A172 (cell line): ENCODE data around the gene ITSN2. TPM values are rescaled to one million over a fixed set of nuclear protein-coding genes. Genes with fewer than 3 reads are reported as not detected.

Experiments
- DNase-seq: peaks from one replicate; pipeline ENCODE4 v3.0.0-alpha.2; 2015; ENCODE audit warnings: low spot score
- total RNA-seq: library from RNA; depleted of rRNA; stranded (reverse); fragments of >200 nt; shearing (Covaris generic); gene quantifications from 2 replicates; pipeline ENCODE4 v1.2.3, GENCODE V29; 2014

The ITSN2 gene
- total RNA-seq, 1 experiment from 2014 or later, result 48.9 TPM

DNA sequence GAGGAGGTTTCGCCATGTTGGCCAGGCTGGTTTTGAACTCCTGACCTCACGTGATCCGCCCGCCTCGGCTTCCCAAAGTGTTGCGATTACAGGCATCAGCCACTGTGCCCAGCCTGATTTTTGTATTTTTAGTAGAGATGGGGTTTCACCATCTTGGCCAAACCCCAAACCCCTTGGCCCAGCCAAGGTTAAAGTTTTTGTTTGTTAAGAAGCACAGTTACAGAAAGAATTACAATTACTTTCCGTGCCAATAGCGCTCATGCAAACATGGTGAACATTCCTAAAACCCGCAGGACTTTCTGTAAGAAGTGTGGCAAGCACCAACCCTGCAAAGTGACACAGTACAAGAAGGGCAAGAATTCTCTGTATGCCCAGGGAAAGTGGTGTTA is 26.1 kb downstream of the ITSN2 start:
- no peak for DNase-seq

DNA sequence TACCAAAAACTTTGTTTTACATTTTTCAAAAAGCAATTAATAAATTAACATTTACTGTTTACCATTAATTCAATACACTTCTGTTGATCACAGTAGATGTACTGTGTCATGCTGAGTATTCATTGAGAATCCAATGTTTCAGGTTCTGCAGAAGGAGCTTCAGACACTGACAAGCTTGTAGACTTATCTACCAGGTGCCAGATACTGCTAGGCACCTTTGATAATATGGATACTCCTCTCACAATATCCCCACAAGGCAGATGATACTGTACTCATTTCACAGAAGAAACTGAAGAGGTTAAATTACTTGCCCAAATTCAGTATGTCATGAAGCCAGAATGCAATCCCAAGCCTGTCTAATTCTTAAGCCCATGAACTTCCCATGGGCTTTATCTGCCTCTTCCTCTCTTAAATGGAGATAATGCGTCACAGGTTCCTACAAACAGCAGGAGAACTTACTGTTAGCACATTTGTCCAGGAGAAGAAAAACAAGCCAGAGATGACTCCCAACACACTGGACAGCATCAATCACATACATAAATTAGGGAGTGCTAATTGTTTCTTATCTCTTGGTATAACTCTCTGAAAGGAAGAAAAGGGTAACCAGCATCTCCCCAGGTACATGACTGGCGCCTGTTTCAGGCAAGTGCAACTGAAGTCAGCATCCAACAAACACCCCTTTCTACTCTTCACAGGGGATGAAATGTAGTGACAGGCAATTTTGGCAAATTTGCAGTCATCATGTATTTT is 27.4 kb downstream of the ITSN2 start:
- DNase-seq, result no peak

DNA sequence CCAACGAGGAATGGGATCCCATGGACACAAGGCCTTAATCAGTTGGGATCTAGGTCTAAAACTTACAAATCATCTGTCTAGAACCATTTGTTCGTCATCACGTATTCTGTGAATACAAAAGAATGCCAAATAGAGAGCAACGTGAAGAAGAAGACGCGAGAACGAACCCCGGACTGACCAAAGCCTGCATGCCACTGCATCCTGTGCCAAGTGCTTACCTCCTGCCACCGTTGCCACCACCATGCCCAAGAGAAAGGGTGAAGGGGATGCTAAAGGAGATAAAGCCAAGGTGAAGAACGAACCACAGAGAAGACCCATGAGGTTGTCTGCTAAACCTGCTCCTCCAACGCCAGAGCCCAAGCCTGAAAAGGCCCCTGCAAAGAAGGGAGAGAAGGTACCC is 30.2 kb downstream of the ITSN2 start:
- no peak for DNase-seq

DNA sequence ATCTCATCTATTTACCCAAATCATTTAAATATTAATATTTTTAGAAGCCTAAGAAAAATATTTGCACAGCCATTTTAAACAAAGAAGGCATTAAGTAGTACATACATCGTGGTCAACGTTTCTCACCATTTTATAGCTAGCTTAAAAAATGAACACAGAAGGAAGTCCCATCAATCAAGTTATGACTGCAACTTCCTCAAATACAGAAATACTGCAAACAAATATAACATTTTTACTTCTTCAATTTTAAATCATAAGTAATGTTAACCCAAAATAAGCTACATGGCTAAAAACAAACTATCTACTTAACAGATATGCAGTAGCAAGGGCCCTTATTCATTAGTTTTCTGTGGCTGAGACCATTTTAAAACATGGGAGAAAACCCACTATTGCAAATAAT is 30.6 kb downstream of the ITSN2 start:
- no peak for DNase-seq

DNA sequence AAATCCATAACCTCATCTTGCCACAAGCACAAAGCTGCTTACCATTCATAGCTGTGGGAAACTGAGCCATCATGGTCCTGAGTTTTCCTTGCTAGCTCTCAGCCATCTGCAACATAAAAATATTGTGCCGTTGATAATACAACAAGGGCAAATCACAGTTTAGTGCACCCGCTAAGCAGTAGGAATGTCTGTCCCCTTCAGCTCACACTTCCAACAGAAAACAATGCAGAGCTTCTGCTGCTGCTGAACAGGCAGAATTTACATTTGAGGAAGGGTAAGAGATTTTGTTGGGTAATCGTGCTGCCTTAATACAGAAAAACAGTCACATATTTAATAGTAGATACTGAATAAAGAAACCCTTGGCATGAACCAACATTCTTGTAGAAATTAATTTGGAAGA is 32.3 kb downstream of the ITSN2 start:
- no peak for DNase-seq

DNA sequence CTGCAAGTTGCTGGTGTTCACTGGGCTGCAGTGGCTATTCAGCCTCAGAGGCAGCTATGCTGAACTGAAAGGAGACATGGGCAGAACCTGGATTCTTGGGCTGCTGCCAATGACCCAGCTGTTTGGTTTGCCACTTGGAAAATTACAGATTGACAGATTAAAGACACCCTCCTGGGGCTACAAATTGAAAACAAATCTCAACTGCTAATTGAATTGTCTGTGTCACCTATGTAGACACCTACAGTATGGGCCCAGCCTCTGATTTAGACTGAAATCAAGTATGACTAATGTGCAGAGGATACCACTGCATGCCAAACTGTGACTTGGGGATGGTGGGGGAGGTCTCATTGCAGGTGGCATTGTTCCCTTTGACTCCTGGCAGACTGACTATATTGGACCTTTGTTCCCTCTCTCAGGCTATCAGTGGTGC is 42.8 kb downstream of the ITSN2 start:
- no peak for DNase-seq

DNA sequence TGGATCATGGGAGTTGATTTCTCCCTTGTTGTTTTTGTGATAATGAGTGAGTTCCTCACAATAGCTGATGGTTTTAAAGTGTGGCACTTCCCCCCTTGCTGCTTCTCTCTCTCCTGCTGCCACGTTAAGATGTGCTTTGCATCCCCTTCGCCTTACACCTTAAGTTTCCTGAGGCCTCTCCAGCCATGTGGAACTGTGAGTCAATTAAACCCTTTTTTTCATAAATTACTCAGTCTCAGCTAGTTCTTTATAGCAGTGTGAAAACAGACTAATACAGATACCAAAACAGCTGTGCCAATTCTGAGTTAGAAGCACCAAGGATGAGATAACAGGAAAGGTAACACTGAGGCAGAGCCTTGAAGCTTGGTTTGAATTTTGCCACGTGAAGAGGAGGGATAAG is 44.7 kb downstream of the ITSN2 start:
- no peak for DNase-seq

DNA sequence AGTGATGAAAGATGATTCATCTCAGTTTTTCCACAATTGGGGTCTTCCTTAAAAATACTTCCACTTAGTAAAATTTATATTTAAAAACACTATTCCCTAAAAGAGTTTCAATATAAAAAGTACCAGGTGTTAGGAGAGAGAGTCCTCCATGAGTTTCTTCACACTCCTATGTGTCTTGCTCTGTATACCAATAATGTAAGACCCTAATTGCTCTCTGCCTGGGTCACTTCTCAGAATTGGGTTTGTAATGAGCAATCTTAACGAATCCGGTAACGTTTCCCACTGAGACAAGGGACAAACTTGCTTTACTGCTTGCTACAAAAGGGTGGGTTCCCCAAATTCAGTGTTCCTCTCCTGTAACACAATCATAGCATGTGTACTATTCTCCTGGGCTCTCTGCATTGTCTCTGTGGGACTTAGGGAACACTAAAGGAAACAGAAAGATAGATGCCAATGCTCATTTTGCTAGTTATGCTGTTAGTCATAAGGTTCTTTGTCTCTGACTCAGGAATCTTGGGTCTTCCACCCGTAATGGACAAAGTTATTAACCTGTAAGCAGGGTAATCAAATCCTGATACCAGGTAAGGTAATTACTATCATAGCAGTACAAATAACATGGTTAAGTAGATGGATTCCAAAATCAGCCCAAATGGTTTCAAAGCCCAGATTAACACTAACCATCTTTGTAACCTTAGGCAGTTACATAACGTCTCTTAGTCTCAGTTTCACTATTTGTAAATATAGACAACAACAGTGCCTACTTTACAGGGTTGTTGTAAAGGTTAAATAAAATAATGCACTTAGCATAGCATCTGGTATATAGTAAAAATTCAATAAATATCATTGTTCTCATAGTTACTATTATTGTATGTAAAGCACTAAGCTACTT is 46.3 kb downstream of the ITSN2 start:
- peak; percentile 27 for DNase-seq

DNA sequence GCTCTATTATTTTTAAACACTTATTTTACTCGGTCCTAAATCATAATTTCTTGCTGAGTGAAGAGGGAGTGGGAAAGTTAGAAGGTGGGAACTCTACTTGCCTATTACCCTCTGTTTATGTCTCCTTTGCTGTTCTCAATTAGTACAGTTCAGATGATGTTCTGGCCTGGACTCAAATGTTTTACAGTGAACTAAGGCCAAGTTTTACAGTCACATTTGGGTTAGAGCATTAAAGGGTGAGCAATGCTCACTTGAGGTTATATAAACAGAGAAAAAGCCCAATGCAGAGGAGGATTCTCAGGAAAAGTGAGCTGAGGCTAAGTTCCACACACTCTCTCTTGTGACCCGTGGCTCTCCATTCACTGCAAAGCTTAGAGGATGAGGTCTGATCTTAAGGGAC is 52.4 kb downstream of the ITSN2 start:
- no peak for DNase-seq

DNA sequence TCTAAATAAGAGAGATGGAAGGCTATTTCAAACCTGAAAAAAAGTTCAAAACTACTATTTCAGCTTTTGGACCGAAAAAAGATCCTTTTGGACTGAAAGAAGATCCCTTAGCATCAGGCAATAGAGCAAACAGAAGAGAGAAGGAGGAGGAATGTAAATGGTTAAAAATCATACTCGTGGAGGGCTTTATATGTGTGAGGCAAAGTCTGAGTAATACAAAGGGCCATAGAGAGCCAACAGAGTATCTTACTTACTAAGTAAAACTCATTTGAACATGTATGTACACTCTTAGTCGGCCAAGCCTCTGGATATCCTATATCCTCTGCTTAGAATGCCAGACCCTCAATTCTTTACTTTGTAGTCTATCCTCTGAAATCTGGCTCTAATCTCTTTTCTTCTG is 55.7 kb downstream of the ITSN2 start:
- no peak for DNase-seq

DNA sequence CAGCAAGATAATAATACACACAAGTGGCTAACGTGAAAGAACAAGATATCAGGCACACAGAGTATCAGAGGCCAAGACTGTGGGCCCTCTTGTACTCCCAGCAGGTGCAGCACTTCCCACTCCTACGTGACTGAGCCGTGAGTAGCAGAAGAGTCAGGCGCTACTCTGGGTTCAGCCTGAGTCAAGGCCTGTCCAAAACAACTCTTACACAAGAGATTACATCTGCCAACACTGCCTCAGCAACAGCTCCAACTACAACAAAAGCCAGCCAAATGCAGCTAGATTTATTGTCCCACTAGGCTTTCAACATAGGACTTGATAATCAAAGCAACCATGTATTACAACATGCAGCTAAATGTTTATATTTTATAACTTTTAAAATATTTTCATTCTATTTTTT is 56.2 kb downstream of the ITSN2 start:
- no peak for DNase-seq

DNA sequence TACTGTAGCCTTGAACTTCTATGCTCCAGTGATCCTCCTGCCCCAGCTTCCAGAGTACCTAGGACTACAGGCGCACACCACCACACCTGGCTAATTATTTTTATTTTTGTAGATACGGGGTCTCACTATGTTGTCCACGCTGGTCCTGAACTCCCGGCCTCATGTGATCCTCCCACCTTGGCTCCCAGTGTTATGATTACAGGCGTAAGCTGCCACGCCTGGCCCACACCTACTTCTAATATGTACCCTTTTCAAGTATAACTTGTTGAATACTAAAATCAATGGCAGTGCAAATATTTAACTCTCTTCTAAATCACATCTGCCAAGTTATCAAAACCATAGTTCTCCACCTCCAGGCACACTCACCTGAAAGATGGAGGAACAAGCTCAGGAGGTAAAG is 58.7 kb downstream of the ITSN2 start:
- DNase-seq, result no peak

DNA sequence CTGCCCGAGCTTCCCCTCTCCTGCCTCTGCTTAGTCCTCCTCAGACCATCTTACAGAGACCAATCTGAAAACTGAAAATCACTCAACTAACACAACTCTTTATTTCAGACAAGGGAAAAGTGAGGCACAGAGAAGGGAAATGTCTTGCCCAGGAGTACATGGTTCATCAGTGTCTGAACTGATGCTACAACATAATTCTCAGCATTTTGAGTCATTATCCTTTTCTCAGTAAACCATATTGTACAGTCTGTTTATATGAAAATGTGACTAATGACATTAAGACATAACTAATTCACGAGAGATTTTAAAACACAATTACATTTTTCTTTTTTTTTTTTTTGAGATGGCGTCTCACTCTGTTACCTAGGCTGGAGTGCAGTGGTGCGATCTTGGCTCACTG is 62.7 kb downstream of the ITSN2 start:
- no peak for DNase-seq

DNA sequence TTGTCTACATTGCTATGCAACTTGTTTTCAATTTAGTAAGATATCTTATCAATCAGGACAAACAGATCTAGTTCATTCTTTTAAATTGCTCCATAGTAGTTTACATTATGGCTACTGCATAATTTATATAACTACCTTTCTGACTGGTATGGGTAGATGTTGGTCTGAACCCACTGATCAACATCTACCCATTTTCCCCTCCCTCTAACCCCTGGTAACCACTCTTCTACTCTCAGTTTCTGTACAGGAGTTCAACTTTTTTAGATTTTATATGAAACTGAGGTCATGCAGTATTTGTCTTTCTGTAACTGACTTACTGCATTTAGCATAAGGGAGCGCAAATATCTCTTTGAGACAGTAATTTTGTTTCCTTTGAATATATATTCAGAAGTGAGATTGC is 73.2 kb downstream of the ITSN2 start:
- no peak for DNase-seq

DNA sequence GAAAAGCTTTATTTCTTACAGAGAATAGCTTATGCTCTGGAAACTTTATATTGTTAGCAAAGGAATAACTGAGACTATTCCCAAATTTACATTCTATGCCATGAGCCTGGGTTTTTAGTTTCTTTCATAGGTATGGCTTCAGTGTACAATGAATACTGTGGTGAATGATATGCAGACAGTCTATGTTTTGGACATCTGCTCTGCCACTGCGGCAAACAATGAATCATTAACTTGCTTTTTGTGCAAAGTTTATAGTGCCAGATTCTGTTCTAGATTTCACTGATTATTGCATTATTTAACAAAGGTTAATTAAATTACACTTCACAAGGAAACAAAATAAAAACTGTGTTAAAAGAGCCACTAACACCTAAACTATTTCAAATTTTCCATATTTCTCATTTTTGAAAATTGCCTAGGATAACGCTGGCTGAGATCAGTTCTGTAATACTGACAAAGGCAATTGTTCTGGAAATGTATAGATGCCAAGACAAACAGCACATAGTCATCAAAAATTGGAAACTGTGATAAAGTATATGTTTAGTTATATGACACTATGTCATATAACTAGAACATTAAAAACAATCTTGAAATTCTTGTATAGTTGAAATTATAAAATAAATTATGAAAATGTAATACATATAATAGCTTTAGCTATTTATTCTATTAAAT is 74.7 kb downstream of the ITSN2 start:
- no peak for DNase-seq

DNA sequence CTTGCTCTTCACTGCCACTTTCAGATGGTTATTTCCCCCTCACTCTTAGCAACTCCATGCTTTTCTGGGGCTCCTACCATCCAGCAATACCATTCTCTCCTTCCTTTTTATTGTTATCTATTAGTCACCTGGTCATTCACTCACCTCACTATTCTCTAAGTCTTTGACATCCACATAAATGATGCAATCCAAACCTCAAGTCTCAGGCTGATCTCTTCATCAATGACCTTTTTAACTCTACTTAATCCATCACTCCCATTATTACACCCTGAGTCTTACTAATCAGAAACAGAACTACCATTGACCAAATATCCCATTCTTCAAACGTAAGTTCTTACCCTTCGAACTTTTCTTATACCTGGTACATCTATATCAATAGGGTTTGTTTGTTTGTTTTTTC is 79.7 kb downstream of the ITSN2 start:
- no peak for DNase-seq

DNA sequence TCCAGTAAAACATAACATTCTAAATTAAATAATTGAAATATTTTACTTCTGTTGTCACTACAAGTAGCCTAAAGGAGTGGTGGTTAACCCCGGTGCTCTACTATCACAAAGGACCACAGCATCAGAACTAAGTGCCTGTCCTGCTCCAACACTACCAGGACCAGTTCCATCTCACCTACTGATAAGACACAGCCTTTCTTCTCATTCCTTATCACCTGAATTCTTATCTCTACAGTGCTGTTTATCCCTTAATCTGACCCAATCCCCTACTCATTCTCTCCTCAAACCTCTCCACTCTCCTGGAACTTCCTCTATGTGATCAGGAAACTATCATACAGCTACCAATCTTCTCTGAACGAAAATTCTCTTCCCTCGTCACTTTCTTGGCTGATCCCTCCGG is 80.2 kb downstream of the ITSN2 start:
- no peak for DNase-seq

DNA sequence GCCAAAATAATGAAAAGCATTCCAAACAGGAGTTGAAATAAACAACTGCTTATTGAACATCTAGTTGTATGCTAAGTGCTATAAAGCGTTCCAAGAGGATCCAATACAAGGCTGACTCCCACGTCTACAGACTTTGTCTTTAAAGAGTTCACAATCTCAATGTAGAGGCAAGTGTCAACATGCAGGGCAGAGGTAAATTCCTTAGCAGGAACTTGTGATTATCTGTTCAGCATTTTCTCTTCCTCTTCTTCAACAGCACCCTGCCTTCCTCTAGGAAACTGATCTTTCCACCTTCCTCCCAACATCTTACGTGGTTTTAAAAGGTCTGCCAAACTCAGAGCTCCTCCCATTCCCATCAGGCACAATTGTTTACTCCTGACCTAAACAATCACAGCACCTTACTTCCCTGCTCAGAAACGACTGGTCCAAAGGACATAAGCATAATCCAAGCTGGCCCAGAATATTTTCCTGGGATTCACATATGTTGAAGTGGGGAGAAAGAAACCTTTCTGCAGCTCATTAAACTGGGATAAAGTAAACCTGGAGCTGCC is 83.9 kb downstream of the ITSN2 start:
- no peak for DNase-seq

DNA sequence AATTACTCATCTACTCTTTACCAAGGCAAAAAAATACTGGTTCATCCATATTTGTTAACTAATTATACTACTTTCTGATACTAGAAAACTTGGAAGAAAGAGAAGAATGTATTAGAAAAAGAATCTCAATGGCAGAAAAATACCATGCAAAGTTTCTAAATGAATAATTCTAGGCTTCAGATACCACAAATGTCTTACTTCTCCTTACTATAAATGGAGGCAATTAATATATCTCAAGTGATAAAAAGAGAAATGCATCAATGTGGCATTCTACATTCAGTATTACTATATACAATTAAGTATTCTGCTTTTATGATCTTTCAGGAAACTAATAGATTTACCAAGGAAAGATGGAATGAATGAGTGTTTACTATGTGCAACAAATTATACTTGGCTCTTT is 85.5 kb downstream of the ITSN2 start:
- no peak for DNase-seq

DNA sequence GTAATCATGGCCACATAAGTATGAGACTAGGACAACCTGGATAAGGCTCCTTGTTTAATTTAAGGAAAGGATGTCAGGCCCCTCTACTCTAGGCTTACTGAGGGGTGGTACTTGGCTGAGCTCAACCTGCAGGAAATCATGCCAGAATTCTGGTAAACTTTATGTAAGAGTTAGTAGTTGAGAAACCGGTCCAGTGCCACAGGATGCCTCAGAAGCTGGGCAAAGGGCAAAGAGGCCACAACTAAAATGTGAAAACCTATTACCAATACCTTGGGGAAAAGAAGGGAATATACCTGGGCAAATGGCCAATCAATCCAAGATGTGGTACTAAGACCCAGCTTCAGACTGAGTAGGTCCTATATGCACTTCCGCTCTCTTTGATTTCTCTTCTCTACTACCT is 86.7 kb downstream of the ITSN2 start:
- no peak for DNase-seq

DNA sequence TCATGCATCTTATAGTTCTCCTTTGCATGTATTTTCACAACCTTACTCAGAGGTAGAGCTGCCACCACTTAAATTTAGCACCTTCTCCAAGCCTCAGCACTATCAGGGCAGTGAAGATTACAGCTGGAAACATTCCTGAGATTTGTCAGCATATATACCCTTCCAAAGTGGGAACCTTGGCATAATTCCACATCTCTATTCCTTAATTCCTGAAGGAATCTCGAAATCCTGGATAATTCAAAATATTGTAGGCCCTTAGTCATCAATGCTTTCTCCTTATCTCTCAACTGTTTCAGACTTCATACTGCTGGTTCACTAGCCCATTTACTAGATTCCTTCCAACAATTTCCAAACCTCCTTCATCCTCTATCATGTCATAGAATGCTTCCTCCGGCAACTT is 87.4 kb downstream of the ITSN2 start:
- DNase-seq, result no peak

DNA sequence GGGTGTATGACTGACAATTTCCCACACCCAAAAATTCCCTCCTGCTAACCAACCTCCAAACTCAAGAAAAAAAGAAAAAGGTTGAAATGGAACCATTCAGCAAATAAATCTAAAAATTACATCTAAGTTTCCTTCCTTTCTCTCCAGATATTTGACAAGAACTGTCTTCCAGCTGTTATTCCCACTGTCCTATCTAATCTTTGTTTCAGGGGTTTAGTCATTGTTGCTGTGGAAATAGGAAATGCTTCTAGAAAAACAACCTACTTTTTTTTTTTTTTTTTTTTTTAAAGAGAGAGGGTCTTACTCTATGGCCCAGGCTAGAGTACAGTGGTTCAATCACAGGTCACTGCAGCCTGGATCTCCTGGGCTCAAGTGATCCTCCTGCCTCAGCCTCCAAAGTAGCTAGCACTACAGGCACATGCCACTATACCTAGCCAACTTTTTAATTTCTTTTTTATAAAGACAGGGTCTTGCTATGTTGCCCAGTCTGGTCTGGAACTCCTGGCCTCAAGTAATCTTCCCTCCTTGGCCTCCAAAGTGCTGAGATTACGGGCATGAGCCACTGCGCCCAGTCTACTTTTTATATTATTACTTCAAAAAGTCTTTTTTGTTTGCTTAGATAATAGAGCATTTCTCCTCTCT is 88.1 kb downstream of the ITSN2 start:
- no peak for DNase-seq
